GM23338 (cell line): Measurements from ENCODE around the gene PGF. TPM values are rescaled to one million over a fixed set of nuclear protein-coding genes. Genes with fewer than 3 reads are reported as not detected.
A peak's percentile ranks its signal among the peaks of the same experiment; 100 is the strongest.

Experiments
- ATAC-seq: fragments of 200-7000 bp; cut with Tn5 transposase; 3 replicates; pipeline ENCODE4 v1.9.1; 2020
- DNase-seq: peaks from one replicate; pipeline ENCODE4 v3.0.0-alpha.2; 2015; ENCODE audit warnings: low spot score
- H2AFZ ChIP-seq: fragments of 200-600 bp; sonication (generic); 2 replicates; pipeline ENCODE4 v1.8.0; 2016; ENCODE audit warnings: antibody characterized with exemption, mild to moderate bottlenecking, moderate library complexity
- H3F3A ChIP-seq: fragments of 200-600 bp; sonication (generic); replicated peaks from 2 replicates; pipeline ENCODE4 v1.8.0; 2017; ENCODE audit warnings: antibody characterized with exemption, mixed run types, low read depth
- H3K27ac ChIP-seq: fragments of 200-600 bp; sonication (generic); 2 replicates; pipeline ENCODE4 v1.6.1; 2016; ENCODE audit warnings: low read depth
- H3K27me3 ChIP-seq: fragments of 200-600 bp; sonication (generic); 2 replicates; pipeline ENCODE4 v1.8.0; 2016; ENCODE audit warnings: mild to moderate bottlenecking, mixed run types, moderate library complexity; ENCODE audit not compliant: insufficient read depth
- H3K36me3 ChIP-seq: fragments of 200-600 bp; sonication (generic); 2 replicates; pipeline ENCODE4 v1.8.0; 2016; ENCODE audit warnings: mild to moderate bottlenecking; ENCODE audit not compliant: insufficient read depth
- H3K4me1 ChIP-seq: fragments of 200-600 bp; sonication (generic); 2 replicates; pipeline ENCODE4 v1.8.0; 2016; ENCODE audit warnings: mild to moderate bottlenecking, moderate library complexity; ENCODE audit not compliant: insufficient read depth
- H3K4me2 ChIP-seq: fragments of 200-600 bp; sonication (generic); 2 replicates; pipeline ENCODE4 v1.7.1; 2017; ENCODE audit warnings: mixed run types
- H3K4me3 ChIP-seq: fragments of 200-600 bp; sonication (generic); 2 replicates; pipeline ENCODE4 v1.6.1; 2016; ENCODE audit warnings: mixed run types
- H3K79me2 ChIP-seq: fragments of 200-600 bp; sonication (generic); replicated peaks from 2 replicates; pipeline ENCODE4 v1.8.0; 2017; ENCODE audit warnings: mild to moderate bottlenecking; ENCODE audit not compliant: insufficient read depth
- H3K9me2 ChIP-seq: fragments of 200-600 bp; sonication (generic); 2 replicates; pipeline ENCODE4 v1.8.0; 2017; ENCODE audit not compliant: insufficient read depth
- H4K20me1 ChIP-seq: fragments of 200-600 bp; sonication (generic); replicated peaks from 2 replicates; pipeline ENCODE4 v1.8.0; 2017; ENCODE audit warnings: mild to moderate bottlenecking; ENCODE audit not compliant: insufficient read depth
- H3K27ac Mint-ChIP-seq: 2 replicates; pipeline ENCODE4 v1.8.0; 2020; ENCODE audit warnings: inconsistent platforms, mild to moderate bottlenecking, moderate library complexity, mixed read lengths
- H3K27me3 Mint-ChIP-seq: 3 replicates; pipeline ENCODE4 v1.8.0; 2022; ENCODE audit warnings: low read depth, mild to moderate bottlenecking, moderate library complexity, mixed read lengths, inconsistent platforms; ENCODE audit not compliant: insufficient read depth, poor library complexity
- H3K36me3 Mint-ChIP-seq: 3 replicates; pipeline ENCODE4 v1.8.0; 2021; ENCODE audit warnings: low read depth, mild to moderate bottlenecking, inconsistent platforms, moderate library complexity, mixed read lengths
- H3K4me1 Mint-ChIP-seq: 3 replicates; pipeline ENCODE4 v1.8.0; 2020; ENCODE audit warnings: mild to moderate bottlenecking, inconsistent platforms, mixed read lengths
- H3K4me3 Mint-ChIP-seq: 3 replicates; pipeline ENCODE4 v1.8.0; 2021; ENCODE audit warnings: moderate library complexity, mild to moderate bottlenecking, inconsistent platforms, mixed read lengths
- H3K9me3 Mint-ChIP-seq: 3 replicates; pipeline ENCODE4 v1.8.0; 2020; ENCODE audit warnings: moderate library complexity, mild to moderate bottlenecking, inconsistent platforms, mixed read lengths
- CREB1 ChIP-seq: fragments of 250-450 bp; sonication (Bioruptor Pico); IDR thresholded peaks from 2 replicates; pipeline ENCODE4 v1.5.0; 2020; ENCODE audit warnings: low read depth, mild to moderate bottlenecking, moderate library complexity
- ETS1 ChIP-seq: IDR thresholded peaks from 2 replicates; pipeline ENCODE4 v1.6.1; 2016; ENCODE audit warnings: antibody characterized with exemption
- EZH2phosphoT487 ChIP-seq: fragments of 200-600 bp; sonication (generic); IDR thresholded peaks from one replicate; pipeline ENCODE4 v1.8.1; 2018; ENCODE audit warnings: antibody characterized with exemption; ENCODE audit not compliant: unreplicated experiment
- JUNB ChIP-seq: IDR thresholded peaks from one replicate; pipeline ENCODE4 v1.6.1; 2016; ENCODE audit warnings: antibody characterized with exemption; ENCODE audit not compliant: unreplicated experiment
- NANOG ChIP-seq: IDR thresholded peaks from 2 replicates; pipeline ENCODE4 v1.6.1; 2016; ENCODE audit warnings: antibody characterized with exemption, borderline replicate concordance
- POLR2AphosphoS5 ChIP-seq: IDR thresholded peaks from 2 replicates; pipeline ENCODE4 v1.6.1; 2016; ENCODE audit warnings: antibody characterized with exemption, low read depth
- ZNF114 ChIP-seq: fragments of 250-450 bp; sonication (Bioruptor Pico); IDR thresholded peaks from 2 replicates; pipeline ENCODE4 v1.5.0; 2020; ENCODE audit warnings: mild to moderate bottlenecking, moderate library complexity
- ZNF331 ChIP-seq: fragments of 250-450 bp; sonication (Bioruptor Pico); IDR thresholded peaks from 2 replicates; pipeline ENCODE4 v1.5.0; 2020; ENCODE audit warnings: low read depth, mild to moderate bottlenecking, moderate library complexity
- ZNF462 ChIP-seq: fragments of 250-450 bp; sonication (Bioruptor Pico); IDR thresholded peaks from 2 replicates; pipeline ENCODE4 v1.5.0; 2020; ENCODE audit warnings: mild to moderate bottlenecking, moderate library complexity
- polyA plus RNA-seq: library from polyadenylated mRNA; unstranded; fragments of >200 nt; fragmentation: Nextera tagmentation; extraction: Ambion mirVana; gene quantifications from 2 replicates; pipeline ENCODE4 v1.2.1, GENCODE V29; 2016
- total RNA-seq: library from RNA; depleted of rRNA; stranded (reverse); fragments of >200 nt; shearing (Covaris generic); gene quantifications from 2 replicates; pipeline ENCODE4 v1.2.3, GENCODE V29; 2014
- TF ChIP-seq, protein P1 (sequence below), 2 experiments: fragments of 200-600 bp in 1 of 2; sonication (generic) in 1 of 2; conservative IDR thresholded peaks; 2 replicates each; pipeline versions ENCODE4 v1.5.1 to v1.6.1; 2016 to 2017; ENCODE audit warnings: antibody characterized with exemption in 2 of 2, low read depth in 2 of 2, mild to moderate bottlenecking in 2 of 2, moderate library complexity in 1 of 2

PGF gene
- total and polyA plus RNA-seq, 2 experiments from 2014 or later, result 2.9 to 6.3 TPM

DNA sequence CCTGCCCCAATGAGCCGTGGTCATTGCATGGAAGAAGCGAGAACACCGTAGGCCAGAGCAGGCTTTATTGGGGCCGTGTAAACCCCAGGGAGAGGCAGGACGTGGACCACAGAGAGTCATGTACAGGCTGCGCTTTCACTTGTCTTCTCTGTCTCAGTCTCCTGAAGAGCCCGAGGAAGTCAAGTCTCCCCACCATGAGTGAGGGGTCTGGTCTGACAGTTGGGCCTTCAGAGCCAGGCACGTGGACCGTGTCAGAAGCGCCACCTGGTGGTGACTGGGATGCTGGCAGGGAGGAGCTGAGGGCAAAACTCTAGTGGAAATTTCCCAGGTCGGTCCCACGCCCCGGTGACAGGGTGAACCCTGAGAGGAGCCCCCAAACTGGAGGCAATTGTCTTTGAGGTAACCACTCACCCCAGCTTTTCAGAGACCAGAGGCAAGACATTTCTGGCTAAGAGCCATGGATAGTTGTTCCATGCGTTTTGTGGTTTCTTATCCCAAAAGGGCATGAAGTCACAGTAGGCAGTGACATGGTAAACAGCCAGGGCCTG is 49.7 kb downstream of the PGF start:
- Mint-ChIP-seq H3K4me1 (peaks cover 8% of the 10 kb centered on the region), H3K27ac (no peak overlapping the region), H3K36me3 (peaks cover 43% of the 10 kb centered on the region), H3K9me3 (no peaks in the 10 kb centered on the region), H3K27me3 (peaks cover 9% of the 10 kb centered on the region), H3K4me3 (no peak overlapping the region)
- no peak overlapping the region for H3K27ac ChIP-seq
- H3K79me2 ChIP-seq, result no peaks in the 10 kb centered on the region
- peaks cover 21% of the 10 kb centered on the region for H3K36me3 ChIP-seq
- no peaks in the 10 kb centered on the region for H3K27me3 ChIP-seq
- no peak for TF ChIP-seq POLR2AphosphoS5
- no peak for TF ChIP-seq ETS1
- no peak for TF ChIP-seq ZNF331
- no peak for TF ChIP-seq ZNF114 (CRISPR knock-in tag)
- no peak for TF ChIP-seq ZNF462 (CRISPR knock-in tag)
- TF ChIP-seq CREB1 (CRISPR knock-in tag), result 0 out of 2 replicates have a peak, but pooled peaks have one; percentile 11
- TF ChIP-seq, protein P1, sequence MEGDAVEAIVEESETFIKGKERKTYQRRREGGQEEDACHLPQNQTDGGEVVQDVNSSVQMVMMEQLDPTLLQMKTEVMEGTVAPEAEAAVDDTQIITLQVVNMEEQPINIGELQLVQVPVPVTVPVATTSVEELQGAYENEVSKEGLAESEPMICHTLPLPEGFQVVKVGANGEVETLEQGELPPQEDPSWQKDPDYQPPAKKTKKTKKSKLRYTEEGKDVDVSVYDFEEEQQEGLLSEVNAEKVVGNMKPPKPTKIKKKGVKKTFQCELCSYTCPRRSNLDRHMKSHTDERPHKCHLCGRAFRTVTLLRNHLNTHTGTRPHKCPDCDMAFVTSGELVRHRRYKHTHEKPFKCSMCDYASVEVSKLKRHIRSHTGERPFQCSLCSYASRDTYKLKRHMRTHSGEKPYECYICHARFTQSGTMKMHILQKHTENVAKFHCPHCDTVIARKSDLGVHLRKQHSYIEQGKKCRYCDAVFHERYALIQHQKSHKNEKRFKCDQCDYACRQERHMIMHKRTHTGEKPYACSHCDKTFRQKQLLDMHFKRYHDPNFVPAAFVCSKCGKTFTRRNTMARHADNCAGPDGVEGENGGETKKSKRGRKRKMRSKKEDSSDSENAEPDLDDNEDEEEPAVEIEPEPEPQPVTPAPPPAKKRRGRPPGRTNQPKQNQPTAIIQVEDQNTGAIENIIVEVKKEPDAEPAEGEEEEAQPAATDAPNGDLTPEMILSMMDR (conservative IDR thresholded peaks at IDR 0.05; ENCODE audit: low read depth in 2 of 2), result peak; percentile 95 to 96
- TF ChIP-seq NANOG, result no peak
- TF ChIP-seq JUNB, result no peak
- TF ChIP-seq EZH2phosphoT487, result no peak
- no peak overlapping the region for H3K4me2 ChIP-seq
- no peak overlapping the region for H3K4me3 ChIP-seq
- H2AFZ ChIP-seq, result no peak overlapping the region
- H3K4me1 ChIP-seq, result no peaks in the 10 kb centered on the region
- 0 out of 2 replicates have a peak, but pooled peaks cover 3% of the 10 kb centered on the region for H3F3A ChIP-seq
- H4K20me1 ChIP-seq, result peaks cover 6% of the 10 kb centered on the region
- DNase-seq (peak; percentile 85), ATAC-seq (peak; percentile 65)
- H3K9me2 ChIP-seq, result no peaks in the 10 kb centered on the region
